Loucy (cell line): ENCODE data around the gene ZNF814.

Experiments
- H2AFZ ChIP-seq: fragments of 200-600 bp; sonication (generic); 2 replicates; pipeline ENCODE4 v1.6.0; 2016; ENCODE audit warnings: antibody characterized with exemption, mild to moderate bottlenecking, low read length, moderate library complexity
- H3F3A ChIP-seq: fragments of 200-600 bp; 2 replicates; pipeline ENCODE4 v1.6.0; 2016; ENCODE audit warnings: antibody characterized with exemption, low read depth, mild to moderate bottlenecking
- H3K27me3 ChIP-seq: fragments of 200-600 bp; sonication (generic); 2 replicates; pipeline ENCODE4 v1.6.1; 2014; ENCODE audit warnings: low read length, mild to moderate bottlenecking; ENCODE audit not compliant: insufficient read depth, poor library complexity, severe bottlenecking
- H3K36me3 ChIP-seq: fragments of 200-600 bp; sonication (generic); 2 replicates; pipeline ENCODE4 v1.6.1; 2016; ENCODE audit warnings: low read length; ENCODE audit not compliant: insufficient read depth
- H3K4me1 ChIP-seq: fragments of 200-600 bp; sonication (generic); 2 replicates; pipeline ENCODE4 v1.5.1; 2014; ENCODE audit warnings: low read length, mild to moderate bottlenecking; ENCODE audit not compliant: insufficient read depth, poor library complexity, severe bottlenecking
- H3K4me2 ChIP-seq: fragments of 200-600 bp; sonication (generic); 2 replicates; pipeline ENCODE4 v1.6.0; 2014; ENCODE audit warnings: antibody characterized with exemption, low read length, low read depth, mild to moderate bottlenecking; ENCODE audit not compliant: poor library complexity, severe bottlenecking
- H3K4me3 ChIP-seq: fragments of 200-600 bp; sonication (generic); 2 replicates; pipeline ENCODE4 v1.5.1; 2014; ENCODE audit warnings: low read length, mild to moderate bottlenecking, mixed read lengths; ENCODE audit not compliant: poor library complexity, severe bottlenecking
- H3K79me2 ChIP-seq: fragments of 200-600 bp; sonication (generic); 2 replicates; pipeline ENCODE4 v1.6.1; 2014; ENCODE audit warnings: low read length; ENCODE audit not compliant: insufficient read depth
- H3K9ac ChIP-seq: fragments of 200-600 bp; sonication (generic); 2 replicates; pipeline ENCODE4 v1.6.0; 2014; ENCODE audit warnings: mild to moderate bottlenecking, low read depth, low read length, moderate library complexity; ENCODE audit not compliant: poor library complexity, severe bottlenecking
- H3K9me2 ChIP-seq: fragments of 200-600 bp; sonication (generic); replicated peaks from 2 replicates; pipeline ENCODE4 v1.6.1; 2016; ENCODE audit warnings: low read depth, low read length, mixed read lengths
- H3K9me3 ChIP-seq: fragments of 200-600 bp; sonication (generic); 2 replicates; pipeline ENCODE4 v1.6.1; 2014; ENCODE audit warnings: mild to moderate bottlenecking, antibody characterized with exemption, low read length, low read depth; ENCODE audit not compliant: insufficient read depth
- H4K20me1 ChIP-seq: fragments of 200-600 bp; sonication (generic); 2 replicates; pipeline ENCODE4 v1.6.0; 2014; ENCODE audit warnings: antibody characterized with exemption, low read length, mild to moderate bottlenecking; ENCODE audit not compliant: insufficient read depth, poor library complexity, severe bottlenecking
- CTCF ChIP-seq: fragments of 200-600 bp; sonication (generic); conservative IDR thresholded peaks from 2 replicates; pipeline ENCODE4 v1.5.1; 2014; ENCODE audit warnings: mild to moderate bottlenecking, antibody characterized with exemption, low read length
- EZH2phosphoT487 ChIP-seq: fragments of 200-600 bp; IDR thresholded peaks from 2 replicates; pipeline ENCODE4 v1.6.1; 2018; ENCODE audit warnings: antibody characterized with exemption, mild to moderate bottlenecking, moderate library complexity, borderline replicate concordance

ZNF814 gene

GRCh38 chr19:57803265-57803593, 85.6 kb downstream of the ZNF814 start:
- no peaks in the 10 kb centered on the region for H3F3A ChIP-seq
- H3K4me2 ChIP-seq, result no peak overlapping the region
- no peaks in the 10 kb centered on the region for H3K9me2 ChIP-seq
- H3K36me3 ChIP-seq, result peaks cover 9% of the 10 kb centered on the region; the same call in 1 of the 2 replicates
- H4K20me1 ChIP-seq, result no peaks in the 10 kb centered on the region
- no peaks in the 10 kb centered on the region for H3K79me2 ChIP-seq
- no peak overlapping the region for H3K4me3 ChIP-seq
- H3K9me3 ChIP-seq, result no peaks in the 10 kb centered on the region
- no peaks in the 10 kb centered on the region for H3K4me1 ChIP-seq
- no peak overlapping the region for H2AFZ ChIP-seq
- no peaks in the 10 kb centered on the region for H3K27me3 ChIP-seq
- H3K9ac ChIP-seq, result no peak overlapping the region
- TF ChIP-seq CTCF (no peak), EZH2phosphoT487 (no peak)

GRCh38 chr19:57802269-57802668, 86.6 kb downstream of the ZNF814 start:
- Histone ChIP-seq H3K27me3 (no peaks in the 10 kb centered on the region), H2AFZ (no peak overlapping the region), H3K79me2 (no peaks in the 10 kb centered on the region), H3K4me2 (no peak overlapping the region), H3K4me1 (no peaks in the 10 kb centered on the region), H3F3A (no peaks in the 10 kb centered on the region), H3K9ac (no peak overlapping the region), H3K9me2 (no peaks in the 10 kb centered on the region), H3K4me3 (no peak overlapping the region), H3K9me3 (no peaks in the 10 kb centered on the region), H3K36me3 (no peaks in the 10 kb centered on the region; the same call in 1 of the 2 replicates), H4K20me1 (no peaks in the 10 kb centered on the region)
- no peak for TF ChIP-seq EZH2phosphoT487
- TF ChIP-seq CTCF, result no peak

GRCh38 chr19:57800696-57801095, 88.1 kb downstream of the ZNF814 start:
- Histone ChIP-seq H3K9ac (no peak overlapping the region), H3K27me3 (no peaks in the 10 kb centered on the region), H3K79me2 (no peaks in the 10 kb centered on the region), H3K4me3 (no peak overlapping the region), H3K9me2 (no peaks in the 10 kb centered on the region), H3K4me2 (no peak overlapping the region), H3K36me3 (peaks cover 6% of the 10 kb centered on the region; the same call in 1 of the 2 replicates), H4K20me1 (no peaks in the 10 kb centered on the region), H2AFZ (no peak overlapping the region), H3K9me3 (no peaks in the 10 kb centered on the region), H3F3A (no peaks in the 10 kb centered on the region), H3K4me1 (no peaks in the 10 kb centered on the region)
- no peak for TF ChIP-seq EZH2phosphoT487
- no peak for TF ChIP-seq CTCF
